Measurements from ENCODE around the gene HDAC4. TPM values are rescaled to one million over a fixed set of nuclear protein-coding genes. Genes with fewer than 3 reads are reported as not detected.

Gene HDAC4
- total and polyA plus RNA-seq, 2 of the 8 experiments (the other 6 are each of a cell fraction or from before 2014, with no cell fraction given), result 15.4 to 31.5 TPM

DNA sequence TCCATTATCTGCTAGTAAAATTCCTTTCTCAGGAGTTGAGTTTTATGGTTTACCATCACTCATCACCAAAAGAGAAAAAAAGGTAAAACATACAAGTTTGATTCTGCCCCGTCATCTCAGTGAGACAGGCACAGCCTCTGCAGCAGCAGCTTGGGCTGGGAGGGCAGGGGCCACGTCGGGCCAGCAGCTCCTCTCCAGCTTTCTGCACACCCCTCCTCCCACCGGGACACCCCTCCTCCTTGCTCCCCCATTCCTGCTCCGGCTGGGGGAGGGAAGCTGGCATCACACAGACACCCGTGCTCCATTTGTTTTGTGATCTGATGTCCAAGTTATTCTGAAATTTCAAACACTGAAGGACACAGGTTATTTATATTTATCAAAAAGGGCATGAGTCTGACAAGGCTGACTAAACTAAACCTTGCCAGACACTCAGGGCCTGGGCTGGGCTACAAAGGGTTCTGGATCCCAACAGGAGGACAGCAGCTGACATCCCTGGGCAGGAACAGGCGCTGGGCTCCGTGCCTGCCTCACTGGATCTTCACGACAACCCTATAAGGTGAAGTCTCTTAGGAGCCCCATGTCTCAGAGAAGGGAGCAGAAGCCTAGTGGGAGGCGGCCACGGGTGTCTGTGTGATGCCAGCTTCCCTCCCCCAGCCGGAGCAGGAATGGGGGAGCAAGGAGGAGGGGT, 71.4 kb downstream of the HDAC4 start:
- H3K4ac ChIP-seq (replicated peaks; ENCODE audit: insufficient read length, low read depth, low read length), result no peak overlapping the region
- POLR2A ChIA-PET (ENCODE audit: partially characterized antibody), result interaction anchor here (1.0 to 1.4 kb wide), 3 partner anchors 16 to 19 kb away, joined by 3 read pairs; no protein-coding TSS in a partner anchor
- no peak overlapping the region for H4K5ac ChIP-seq (ENCODE audit: insufficient read length, low read depth, low read length)
- H2BK5ac ChIP-seq (ENCODE audit: low read depth, low read length), result no peak overlapping the region
- WGBS, 2 experiments (ENCODE audit: extremely low coverage in 1 of 2, insufficient coverage in 1 of 2, insufficient read length in 1 of 2, insufficient replicate concordance in 2 of 2, low coverage in 1 of 2, low lambda C conversion rate in 2 of 2, missing lambda C conversion rate in 1 of 2), result 78% methylated on average over 9 of the region's 12 CpGs; no CpG with 5 or more reads in 1 of the 2 experiments
- peak in 1 of 2 experiments; percentile 45 for DNase-seq (ENCODE audit: low read depth in 1 of 2, low spot score in 2 of 2)
- H2AFZ ChIP-seq (ENCODE audit: low read length), result no peak overlapping the region
- H3K14ac ChIP-seq (ENCODE audit: insufficient read length), result no peak overlapping the region
- no peak overlapping the region for H3K4me2 ChIP-seq (ENCODE audit: insufficient read depth in 1 of 2, low read depth in 2 of 2, low read length in 2 of 2)
- H4K20me1 ChIP-seq (replicated peaks in 1 of 2; ENCODE audit: control insufficient read depth in 1 of 2, insufficient read depth in 2 of 2, low read length in 2 of 2), result peaks cover 13% of the 10 kb centered on the region in 2 experiments
- no peak overlapping the region for H3K9ac ChIP-seq (replicated peaks in 1 of 4; ENCODE audit: extremely low read depth in 1 of 4, low read depth in 3 of 4, low read length in 3 of 4)
- no peak overlapping the region for H2BK20ac ChIP-seq (ENCODE audit: low read length)
- no peak overlapping the region for H3K27ac ChIP-seq (ENCODE audit: low read depth, low read length)
- H2BK120ac ChIP-seq (replicated peaks; ENCODE audit: low read depth, low read length), result no peak overlapping the region
- no peak overlapping the region for H2BK12ac ChIP-seq (ENCODE audit: low read depth, low read length)
- FAIRE-seq, result no peak
- H3K4me1 ChIP-seq (replicated peaks in 1 of 4; ENCODE audit: control insufficient read depth in 3 of 4, insufficient read depth in 4 of 4, low read length in 3 of 4), result peaks cover 0 to 14% (median 5%) of the 10 kb centered on the region in 4 experiments; a peak in 4 of 7 replicates
- no peak overlapping the region for H3K23ac ChIP-seq (ENCODE audit: insufficient read length)
- no peak overlapping the region for H4K8ac ChIP-seq (ENCODE audit: extremely low read depth, insufficient read depth, low read length)
- H3K79me2 ChIP-seq (ENCODE audit: control insufficient read depth in 1 of 2, insufficient read depth in 2 of 2, low read length in 2 of 2), result peaks cover 0 to 86% of the 10 kb centered on the region in 2 experiments; a peak in 3 of 4 replicates
- CTCF ChIA-PET (ENCODE audit: partially characterized antibody), result interaction anchor here (1.3 to 2.0 kb wide), 4 partner anchors 8 to 815 kb away, joined by 3 to 8 read pairs (median 5); no protein-coding TSS in a partner anchor
- H2AK5ac ChIP-seq (ENCODE audit: low read depth, low read length), result no peak overlapping the region
- no peak overlapping the region for H3K56ac ChIP-seq (replicated peaks; ENCODE audit: insufficient read length, low read depth, low read length)
- no peaks in the 10 kb centered on the region for H3K27me3 ChIP-seq (replicated peaks in 1 of 4; ENCODE audit: control insufficient read depth in 3 of 4, extremely low read depth in 1 of 4, insufficient read depth in 3 of 4, low read length in 3 of 4)
- H2BK15ac ChIP-seq (ENCODE audit: low read length), result no peak overlapping the region
- no peaks in the 10 kb centered on the region for H3K9me3 ChIP-seq (ENCODE audit: insufficient read depth in 2 of 2, low read depth in 1 of 2, low read length in 1 of 2)
- H3K79me1 ChIP-seq (ENCODE audit: low read depth, low read length), result peaks cover 8% of the 10 kb centered on the region
- H3K4me3 ChIP-seq (ENCODE audit: extremely low read depth in 1 of 4, insufficient read depth in 2 of 4, low read depth in 3 of 4, low read length in 4 of 4), result no peak overlapping the region
- H4K91ac ChIP-seq (replicated peaks; ENCODE audit: insufficient read length, low read length), result no peak overlapping the region
- no peak overlapping the region for H3K18ac ChIP-seq (ENCODE audit: extremely low read depth, low read length)
- H3K36me3 ChIP-seq (ENCODE audit: control insufficient read depth in 2 of 4, insufficient read depth in 4 of 4, low read length in 3 of 4), result no peaks in the 10 kb centered on the region
- no peaks in the 10 kb centered on the region for H3K23me2 ChIP-seq (ENCODE audit: low read depth, low read length)
- TF ChIP-seq CHD1 (IDR thresholded peaks at IDR 0.05; ENCODE audit: low read depth, low read length) (no peak), GTF2F1 (IDR thresholded peaks at IDR 0.05; ENCODE audit: borderline replicate concordance, low read depth, low read length) (no peak), EP300 (IDR thresholded peaks at IDR 0.05; ENCODE audit: borderline replicate concordance in 1 of 2, low read depth in 2 of 2, low read length in 2 of 2) (no peak), JUND (IDR thresholded peaks at IDR 0.05; ENCODE audit: low read length) (no peak), CTBP2 (IDR thresholded peaks at IDR 0.05; ENCODE audit: borderline replicate concordance, insufficient read depth, insufficient read length, low read length) (no peak), RAD21 (IDR thresholded peaks at IDR 0.05 in 1 of 2, conservative IDR thresholded peaks at IDR 0.05 in 1 of 2; ENCODE audit: low read depth in 2 of 2, low read length in 2 of 2) (no peak)
- TF ChIP-seq, protein P1, sequence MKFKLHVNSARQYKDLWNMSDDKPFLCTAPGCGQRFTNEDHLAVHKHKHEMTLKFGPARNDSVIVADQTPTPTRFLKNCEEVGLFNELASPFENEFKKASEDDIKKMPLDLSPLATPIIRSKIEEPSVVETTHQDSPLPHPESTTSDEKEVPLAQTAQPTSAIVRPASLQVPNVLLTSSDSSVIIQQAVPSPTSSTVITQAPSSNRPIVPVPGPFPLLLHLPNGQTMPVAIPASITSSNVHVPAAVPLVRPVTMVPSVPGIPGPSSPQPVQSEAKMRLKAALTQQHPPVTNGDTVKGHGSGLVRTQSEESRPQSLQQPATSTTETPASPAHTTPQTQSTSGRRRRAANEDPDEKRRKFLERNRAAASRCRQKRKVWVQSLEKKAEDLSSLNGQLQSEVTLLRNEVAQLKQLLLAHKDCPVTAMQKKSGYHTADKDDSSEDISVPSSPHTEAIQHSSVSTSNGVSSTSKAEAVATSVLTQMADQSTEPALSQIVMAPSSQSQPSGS (IDR thresholded peaks at IDR 0.05; ENCODE audit: low read length), result no peak
- TF ChIP-seq, protein P2, sequence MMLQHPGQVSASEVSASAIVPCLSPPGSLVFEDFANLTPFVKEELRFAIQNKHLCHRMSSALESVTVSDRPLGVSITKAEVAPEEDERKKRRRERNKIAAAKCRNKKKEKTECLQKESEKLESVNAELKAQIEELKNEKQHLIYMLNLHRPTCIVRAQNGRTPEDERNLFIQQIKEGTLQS (IDR thresholded peaks at IDR 0.05; ENCODE audit: insufficient read depth, low read depth, low read length), result no peak

Data from H1 (cell line).